Measurements from ENCODE around the gene PLEKHG1. TPM values are rescaled to one million over a fixed set of nuclear protein-coding genes. Genes with fewer than 3 reads are reported as not detected.

PLEKHG1 gene
- total RNA-seq, 1 donor from 2014 or later: 12.1 TPM

DNA sequence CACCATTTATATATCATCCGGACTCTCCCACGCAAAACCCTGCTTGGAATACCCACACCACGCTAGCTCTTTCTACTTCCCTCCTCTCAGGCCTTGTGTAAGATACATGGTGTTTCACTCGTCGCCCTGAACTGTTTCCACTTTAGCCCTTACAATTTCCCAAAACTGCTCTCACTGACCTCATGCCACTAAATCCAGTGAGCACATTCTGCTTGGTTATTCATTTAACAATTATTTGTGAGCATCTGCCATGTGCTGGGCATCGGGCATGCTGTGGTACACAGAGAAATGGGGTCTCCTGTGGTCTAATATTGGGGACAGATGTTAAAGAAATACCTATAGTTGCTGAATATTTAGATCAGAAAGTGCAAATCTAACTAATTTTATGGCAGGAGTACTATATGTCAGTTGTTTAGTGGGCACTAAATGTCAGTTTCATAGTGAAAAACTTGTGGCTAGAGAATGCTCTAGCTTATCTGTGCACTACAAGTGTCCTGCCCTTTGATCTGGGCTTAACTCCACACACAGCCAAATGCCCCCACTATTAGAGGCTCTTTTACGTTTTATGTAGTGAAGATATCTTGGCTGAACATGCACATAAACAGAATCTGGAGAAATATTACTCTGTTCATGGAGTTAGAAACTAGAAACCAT lies 41.0 kb downstream of the PLEKHG1 start:
- no peak for DNase-seq (ENCODE audit: low read depth)
- TF ChIP-seq, protein P1, sequence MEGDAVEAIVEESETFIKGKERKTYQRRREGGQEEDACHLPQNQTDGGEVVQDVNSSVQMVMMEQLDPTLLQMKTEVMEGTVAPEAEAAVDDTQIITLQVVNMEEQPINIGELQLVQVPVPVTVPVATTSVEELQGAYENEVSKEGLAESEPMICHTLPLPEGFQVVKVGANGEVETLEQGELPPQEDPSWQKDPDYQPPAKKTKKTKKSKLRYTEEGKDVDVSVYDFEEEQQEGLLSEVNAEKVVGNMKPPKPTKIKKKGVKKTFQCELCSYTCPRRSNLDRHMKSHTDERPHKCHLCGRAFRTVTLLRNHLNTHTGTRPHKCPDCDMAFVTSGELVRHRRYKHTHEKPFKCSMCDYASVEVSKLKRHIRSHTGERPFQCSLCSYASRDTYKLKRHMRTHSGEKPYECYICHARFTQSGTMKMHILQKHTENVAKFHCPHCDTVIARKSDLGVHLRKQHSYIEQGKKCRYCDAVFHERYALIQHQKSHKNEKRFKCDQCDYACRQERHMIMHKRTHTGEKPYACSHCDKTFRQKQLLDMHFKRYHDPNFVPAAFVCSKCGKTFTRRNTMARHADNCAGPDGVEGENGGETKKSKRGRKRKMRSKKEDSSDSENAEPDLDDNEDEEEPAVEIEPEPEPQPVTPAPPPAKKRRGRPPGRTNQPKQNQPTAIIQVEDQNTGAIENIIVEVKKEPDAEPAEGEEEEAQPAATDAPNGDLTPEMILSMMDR (conservative IDR thresholded peaks at IDR 0.05; ENCODE audit: low read depth, low read length): no peak
- peak overlapping the region; percentile 42 for H3K4me3 ChIP-seq (ENCODE audit: low read depth, low read length)

DNA sequence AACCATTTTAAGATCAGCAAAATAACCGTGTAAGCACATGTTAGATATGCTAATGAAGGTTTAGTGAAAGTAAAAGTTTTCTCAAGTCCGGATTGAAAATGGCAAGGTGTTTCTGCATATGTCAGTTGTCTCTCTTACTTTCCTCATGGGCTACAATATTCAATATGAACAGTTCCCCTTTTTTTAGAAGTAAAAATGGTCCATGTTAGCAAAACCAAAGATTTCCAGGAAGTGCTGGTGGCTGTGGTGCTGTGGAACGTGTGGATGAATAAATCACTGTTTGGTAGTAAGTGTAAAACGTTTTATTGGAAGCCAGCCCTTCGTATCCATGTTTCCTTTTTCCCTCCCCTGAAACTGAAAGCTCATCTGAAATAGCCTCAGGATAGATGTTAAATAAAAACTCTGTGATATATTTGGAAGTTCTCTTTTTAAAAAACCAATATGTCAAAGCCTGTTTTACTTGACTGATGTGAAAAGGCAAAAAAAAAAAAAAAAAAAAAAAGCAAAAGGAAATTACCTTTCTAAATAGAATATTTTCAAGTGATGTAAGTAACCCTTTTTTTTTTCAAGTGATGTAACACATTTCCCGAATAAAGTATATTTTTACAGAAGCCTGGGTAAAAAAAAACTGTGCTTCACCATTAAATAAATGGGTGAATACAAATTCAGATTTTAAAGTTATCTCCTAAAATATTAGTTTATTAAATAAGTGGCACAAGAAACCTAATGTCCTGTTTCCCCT lies 41.9 kb downstream of the PLEKHG1 start:
- TF ChIP-seq, protein P1 (conservative IDR thresholded peaks at IDR 0.05; ENCODE audit: low read depth, low read length): no peak
- peak overlapping the region; percentile 42 for H3K4me3 ChIP-seq (ENCODE audit: low read depth, low read length)

DNA sequence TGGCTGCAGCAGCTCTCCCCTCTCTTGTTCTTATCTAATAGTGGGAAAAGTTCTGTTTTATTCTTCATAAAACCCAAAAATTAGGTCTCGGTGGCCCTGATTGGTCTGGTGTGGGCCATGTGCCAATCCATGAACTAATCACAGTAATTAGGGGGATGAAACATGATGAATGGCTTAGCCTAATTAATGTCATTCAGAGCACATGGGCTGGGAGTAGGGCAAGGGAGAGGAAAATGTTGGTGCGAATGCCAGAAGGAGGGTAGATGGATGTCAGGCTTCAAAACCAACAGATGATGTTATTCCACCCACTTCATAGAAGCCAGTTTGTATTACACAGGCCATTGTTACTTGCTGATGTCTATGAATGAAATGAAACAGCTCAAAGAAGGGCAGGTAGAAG lies 46.5 kb downstream of the PLEKHG1 start:
- no peak overlapping the region for H3K4me3 ChIP-seq (ENCODE audit: low read depth, low read length)
- no peak for DNase-seq (ENCODE audit: low read depth)
- TF ChIP-seq, protein P1 (conservative IDR thresholded peaks at IDR 0.05; ENCODE audit: low read depth, low read length): no peak

More for the DNA sequence above, 41.9 kb downstream of the PLEKHG1 start:
- peak; percentile 4 for DNase-seq (ENCODE audit: low read depth)

DNA sequence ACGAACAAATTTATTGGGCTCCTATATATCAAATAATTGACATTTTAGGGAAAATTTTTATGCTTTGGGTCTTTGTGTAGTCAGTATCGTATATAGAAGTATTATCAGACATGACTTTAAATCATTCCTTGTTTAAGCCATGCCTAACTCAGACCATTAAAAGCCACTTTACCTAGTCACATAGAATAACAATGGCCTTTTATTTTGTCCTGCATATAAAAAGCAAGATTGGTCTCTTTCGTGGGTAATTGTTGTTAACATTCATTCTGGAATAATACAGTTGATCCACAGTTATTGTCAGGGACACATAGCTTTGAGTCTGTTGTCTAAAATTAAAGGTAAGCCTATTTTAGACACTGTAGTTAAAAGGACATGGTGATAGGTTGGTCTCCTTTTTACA lies 47.4 kb downstream of the PLEKHG1 start:
- TF ChIP-seq, protein P1 (conservative IDR thresholded peaks at IDR 0.05; ENCODE audit: low read depth, low read length): no peak
- no peak for DNase-seq (ENCODE audit: low read depth)
- no peak overlapping the region for H3K4me3 ChIP-seq (ENCODE audit: low read depth, low read length)

Other genes starting within 250 kb of the PLEKHG1 start
- gene IYD, start 230.9 kb upstream of the PLEKHG1 start, total RNA-seq: not detected in 2 replicates